Effector memory CD8-positive, alpha-beta T cell (primary cell): ENCODE data around the gene SLC30A2.

Experiments used
- ATAC-seq: fragments of 150-1000 bp; cut with Tn5 transposase; replicated peaks from 2 replicates; pipeline ENCODE4 v1.10.0; 2021; ENCODE audit warnings: mild to moderate bottlenecking, moderate library complexity
- DNase-seq, 3 experiments: peaks; one replicate each; pipeline ENCODE4 v3.0.0; 2021
- H3K27ac Mint-ChIP-seq, 2 donors: one replicate each; pipeline ENCODE4 v1.8.0; 2022; ENCODE audit warnings: mild to moderate bottlenecking in 2 of 2, mixed read lengths in 2 of 2, moderate library complexity in 2 of 2
- H3K27me3 Mint-ChIP-seq, 2 donors: one replicate each; pipeline ENCODE4 v1.8.0; 2022; ENCODE audit warnings: mixed read lengths in 2 of 2
- H3K36me3 Mint-ChIP-seq: one replicate; pipeline ENCODE4 v1.8.0; 2022; ENCODE audit warnings: mild to moderate bottlenecking, moderate library complexity, mixed read lengths; ENCODE audit not compliant: insufficient read depth
- H3K4me1 Mint-ChIP-seq, 2 donors: one replicate each; pipeline ENCODE4 v1.8.0; 2022; ENCODE audit warnings: low read depth in 2 of 2, mixed read lengths in 2 of 2
- H3K4me3 Mint-ChIP-seq, 2 donors: one replicate each; pipeline ENCODE4 v1.8.0; 2022; ENCODE audit warnings: mild to moderate bottlenecking in 2 of 2, mixed read lengths in 2 of 2, moderate library complexity in 2 of 2
- H3K9me3 Mint-ChIP-seq, 2 donors: one replicate each; pipeline ENCODE4 v1.8.0; 2022; ENCODE audit warnings: mixed read lengths in 2 of 2

The SLC30A2 gene

GRCh38 chr1:25987951-25988350 lies 58.0 kb downstream of the SLC30A2 start:
- Mint-ChIP-seq H3K4me1 (peaks cover 51 to 65% of the 10 kb centered on the region in 2 donors), H3K36me3 (peaks cover 56% of the 10 kb centered on the region), H3K27ac (peak overlapping the region; percentile 81 to 95), H3K9me3 (no peaks in the 10 kb centered on the region), H3K27me3 (no peaks in the 10 kb centered on the region), H3K4me3 (peak overlapping the region; percentile 75 to 89)
- no peak for DNase-seq
- no peak for ATAC-seq
